ENCODE data around the gene BCOR. TPM values are rescaled to one million over a fixed set of nuclear protein-coding genes. Genes with fewer than 3 reads are reported as not detected.
A peak's percentile ranks its signal among the peaks of the same experiment; 100 is the strongest.

BCOR gene
- total and polyA plus RNA-seq, 9 of the 15 experiments (the other 6 are each of a cell fraction or from before 2014, with no cell fraction given) = 27.5 to 113 (median 37.6) TPM

DNA sequence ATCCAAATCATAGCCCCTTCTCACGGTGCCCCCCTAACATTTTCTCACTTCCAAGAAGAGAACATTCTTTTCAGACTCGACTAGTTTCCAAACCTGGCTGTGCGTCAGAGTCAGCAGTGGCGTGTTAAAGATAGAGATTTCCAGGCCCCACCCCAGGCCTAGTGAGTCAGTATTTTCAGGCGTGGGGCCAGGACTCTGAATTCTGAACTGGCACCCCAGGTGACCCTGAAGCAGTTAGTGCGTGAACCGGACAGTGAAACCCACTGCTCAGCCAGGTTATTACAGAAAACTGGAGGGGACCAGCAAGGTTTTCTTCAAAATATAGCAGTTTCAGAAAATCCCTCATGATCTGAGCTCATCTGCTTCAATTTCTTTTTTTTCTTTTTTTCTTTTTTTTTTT is 35.0 kb upstream of the BCOR start:
- ATAC-seq (peak; percentile 92), FAIRE-seq (peak; percentile 92), DNase-seq (ENCODE audit: extremely low read depth in 1 of 4, low spot score in 3 of 4) (peak; percentile 76 to 85 (median 79))
- Histone ChIP-seq H2AFZ (ENCODE audit: low read depth, low read length) (peak overlapping the region; percentile 55; the same call in 1 of the 2 replicates), H3K9me3 (replicated peaks; ENCODE audit: control insufficient read depth, insufficient read depth, low read depth, low read length) (no peaks in the 10 kb centered on the region), H4K20me1 (replicated peaks; ENCODE audit: control insufficient read depth, insufficient read depth, low read length) (no peaks in the 10 kb centered on the region), H3K4me3 (peak overlapping the region; percentile 6; the same call in 1 of the 2 replicates), H3K36me3 (ENCODE audit: control insufficient read depth, insufficient read depth, low read length) (no peaks in the 10 kb centered on the region; the same call in 2 of the 3 replicates), H3K9ac (ENCODE audit: insufficient read depth in 1 of 2, low read depth in 2 of 2, low read length in 2 of 2) (peak overlapping the region; percentile 53 to 65; a peak in 3 of 4 replicates), H3K4me1 (replicated peaks in 1 of 2; ENCODE audit: control insufficient read depth in 2 of 2, insufficient read depth in 2 of 2, low read length in 2 of 2) (peaks cover 30 to 33% of the 10 kb centered on the region in 2 experiments), H3K4me2 (ENCODE audit: insufficient read depth, low read length) (peak overlapping the region; percentile 63), H3K27ac (ENCODE audit: extremely low read depth, low read depth, low read length) (peak overlapping the region; percentile 83), H3K79me2 (ENCODE audit: control insufficient read depth, insufficient read depth, low read length) (peaks cover 5% of the 10 kb centered on the region; the same call in 1 of the 3 replicates), H3K9me1 (ENCODE audit: control insufficient read depth, insufficient read depth, low read length) (no peaks in the 10 kb centered on the region), H3K27me3 (ENCODE audit: control insufficient read depth in 2 of 2, insufficient read depth in 2 of 2, low read length in 2 of 2) (no peaks in the 10 kb centered on the region)
- WGBS (ENCODE audit: insufficient coverage, low coverage, missing lambda C conversion rate) = 0% methylated on average over 6 of the region's 7 CpGs
- in situ Hi-C loops (cut with MboI) = no loop called here
- POLR2A ChIA-PET = interaction anchor here (0.7 to 1.0 kb wide), 2 partner anchors 9 to 33 kb away, joined by 3 to 5 read pairs; no protein-coding TSS in a partner anchor
- CTCF ChIA-PET (ENCODE audit: low intra/inter-chr PET ratio) = no interaction called here
- intact Hi-C loops (cut with micrococcal nuclease) = loop anchor here (2.0 kb wide), 1 partner anchor 16 kb away; no protein-coding TSS in a partner anchor
- BruUV-seq (replicated peaks) = no TSS peak
- TF ChIP-seq ZC3H4 (CRISPR knock-in tag; IDR thresholded peaks at IDR 0.05; ENCODE audit: borderline replicate concordance) (no peak), CBX1 (IDR thresholded peaks at IDR 0.05; ENCODE audit: low read depth) (no peak), CEBPG (CRISPR knock-in tag; IDR thresholded peaks at IDR 0.05) (no peak), CEBPG (tag; conservative IDR thresholded peaks at IDR 0.05 in 1 of 2, IDR thresholded peaks at IDR 0.05 in 1 of 2) (no peak), TAL1 (IDR thresholded peaks at IDR 0.05) (no peak), SMARCE1 (IDR thresholded peaks at IDR 0.05) (peak; percentile 58; the same call in 1 of the 2 replicates), ZNF780A (CRISPR knock-in tag; IDR thresholded peaks at IDR 0.05) (no peak), GATAD2B (IDR thresholded peaks at IDR 0.05; ENCODE audit: borderline replicate concordance) (peak; percentile 53; the same call in 1 of the 2 replicates), SREBF1 (IDR thresholded peaks at IDR 0.05; ENCODE audit: borderline replicate concordance, low read depth, low read length) (no peak; the same call in 1 of the 2 replicates), SRSF7 (optimal IDR thresholded peaks at IDR 0.05; ENCODE audit: low read depth, low read length) (no peak), CBFA2T3 (IDR thresholded peaks at IDR 0.05) (peak; percentile 46), ZKSCAN3 (CRISPR knock-in tag; IDR thresholded peaks at IDR 0.05) (no peak), FOXJ2 (tag; IDR thresholded peaks at IDR 0.05) (no peak), COPS2 (conservative IDR thresholded peaks at IDR 0.05) (no peak), ATF1 (CRISPR knock-in tag; IDR thresholded peaks at IDR 0.05) (no peak), ATF1 (tag; IDR thresholded peaks at IDR 0.05) (peak; percentile 65; the same call in 1 of the 2 replicates), BACH1 (tag; IDR thresholded peaks at IDR 0.05) (0 out of 2 replicates have a peak, but pooled peaks have one; percentile 47), RAD21 (CRISPR knock-in tag; conservative IDR thresholded peaks at IDR 0.05 in 1 of 2, IDR thresholded peaks at IDR 0.05 in 1 of 2) (no peak), SNRNP70 (optimal IDR thresholded peaks at IDR 0.05; ENCODE audit: low read depth, low read length) (no peak), FOXP1 (CRISPR knock-in tag; IDR thresholded peaks at IDR 0.05) (no peak), ZNF444 (CRISPR knock-in tag; IDR thresholded peaks at IDR 0.05) (no peak), HNRNPLL (IDR thresholded peaks at IDR 0.05; ENCODE audit: low read depth, low read length, poor library complexity, severe bottlenecking) (no peak), ZNF324 (CRISPR knock-in tag; IDR thresholded peaks at IDR 0.05) (no peak), ZSCAN29 (IDR thresholded peaks at IDR 0.05) (no peak)
- TF ChIP-seq, protein P1, sequence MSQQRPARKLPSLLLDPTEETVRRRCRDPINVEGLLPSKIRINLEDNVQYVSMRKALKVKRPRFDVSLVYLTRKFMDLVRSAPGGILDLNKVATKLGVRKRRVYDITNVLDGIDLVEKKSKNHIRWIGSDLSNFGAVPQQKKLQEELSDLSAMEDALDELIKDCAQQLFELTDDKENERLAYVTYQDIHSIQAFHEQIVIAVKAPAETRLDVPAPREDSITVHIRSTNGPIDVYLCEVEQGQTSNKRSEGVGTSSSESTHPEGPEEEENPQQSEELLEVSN (IDR thresholded peaks at IDR 0.05; ENCODE audit: borderline replicate concordance in 1 of 2, extremely low read depth in 1 of 2, insufficient read depth in 1 of 2, insufficient read length in 1 of 2, low read depth in 1 of 2, low read length in 1 of 2, poor library complexity in 1 of 2, severe bottlenecking in 1 of 2) = no peak
- TF ChIP-seq, protein P2, sequence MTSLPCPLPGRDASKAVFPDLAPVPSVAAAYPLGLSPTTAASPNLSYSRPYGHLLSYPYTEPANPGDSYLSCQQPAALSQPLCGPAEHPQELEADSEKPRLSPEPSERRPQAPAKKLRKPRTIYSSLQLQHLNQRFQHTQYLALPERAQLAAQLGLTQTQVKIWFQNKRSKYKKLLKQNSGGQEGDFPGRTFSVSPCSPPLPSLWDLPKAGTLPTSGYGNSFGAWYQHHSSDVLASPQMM (CRISPR knock-in tag; IDR thresholded peaks at IDR 0.05) = no peak
